Measurements from ENCODE around the gene ARMC6.

DNA sequence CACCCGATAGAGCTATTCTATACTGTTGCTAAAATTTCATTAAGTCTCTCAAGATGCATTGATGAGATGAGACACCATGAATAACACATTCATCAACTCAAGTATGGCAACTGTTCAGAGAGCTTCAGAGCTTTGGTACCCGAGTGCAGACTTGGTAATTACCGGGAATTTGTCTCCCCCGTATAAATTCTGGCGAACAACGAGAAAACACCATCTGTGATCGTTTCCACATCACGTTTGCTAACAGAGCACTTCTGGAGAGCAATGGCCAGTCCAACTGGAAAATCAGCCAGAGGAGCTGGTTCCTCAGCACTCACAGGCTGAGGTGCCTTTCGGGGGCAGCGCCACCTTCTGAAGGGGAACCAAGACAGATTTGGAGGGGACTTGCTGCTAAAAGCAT lies 40.3 kb upstream of the ARMC6 start:
- TF ChIP-seq, protein P1, sequence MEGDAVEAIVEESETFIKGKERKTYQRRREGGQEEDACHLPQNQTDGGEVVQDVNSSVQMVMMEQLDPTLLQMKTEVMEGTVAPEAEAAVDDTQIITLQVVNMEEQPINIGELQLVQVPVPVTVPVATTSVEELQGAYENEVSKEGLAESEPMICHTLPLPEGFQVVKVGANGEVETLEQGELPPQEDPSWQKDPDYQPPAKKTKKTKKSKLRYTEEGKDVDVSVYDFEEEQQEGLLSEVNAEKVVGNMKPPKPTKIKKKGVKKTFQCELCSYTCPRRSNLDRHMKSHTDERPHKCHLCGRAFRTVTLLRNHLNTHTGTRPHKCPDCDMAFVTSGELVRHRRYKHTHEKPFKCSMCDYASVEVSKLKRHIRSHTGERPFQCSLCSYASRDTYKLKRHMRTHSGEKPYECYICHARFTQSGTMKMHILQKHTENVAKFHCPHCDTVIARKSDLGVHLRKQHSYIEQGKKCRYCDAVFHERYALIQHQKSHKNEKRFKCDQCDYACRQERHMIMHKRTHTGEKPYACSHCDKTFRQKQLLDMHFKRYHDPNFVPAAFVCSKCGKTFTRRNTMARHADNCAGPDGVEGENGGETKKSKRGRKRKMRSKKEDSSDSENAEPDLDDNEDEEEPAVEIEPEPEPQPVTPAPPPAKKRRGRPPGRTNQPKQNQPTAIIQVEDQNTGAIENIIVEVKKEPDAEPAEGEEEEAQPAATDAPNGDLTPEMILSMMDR (IDR thresholded peaks at IDR 0.05): no peak
- no peak for TF ChIP-seq POLR2A (IDR thresholded peaks at IDR 0.05)
